GM19240 (cell line): Measurements from ENCODE around the gene PLOD2.

Experiments
- DNase-seq: peaks from one replicate; pipeline ENCODE4 v3.0.0; 2011; ENCODE audit warnings: low spot score; ENCODE audit not compliant: insufficient read length

PLOD2 gene

DNA sequence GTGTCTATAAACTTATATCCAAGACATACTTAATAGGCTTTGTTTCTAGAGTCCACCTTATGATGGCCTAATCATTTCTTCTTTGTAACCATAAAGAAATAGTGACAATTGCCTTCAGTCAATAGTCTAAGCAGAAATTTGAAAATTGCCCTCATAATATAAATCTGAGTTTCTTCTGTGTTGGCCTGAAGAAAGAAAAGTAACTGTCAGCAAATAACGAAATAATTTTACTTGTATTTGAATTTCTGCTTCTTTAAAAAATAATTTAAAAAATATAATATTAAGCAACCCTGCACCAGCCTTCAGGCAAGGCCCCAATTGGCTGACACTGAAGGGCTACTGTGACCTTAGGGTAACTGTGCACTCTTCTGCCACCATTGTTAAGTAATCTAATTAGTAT, 113.5 kb downstream of the PLOD2 start:
- no peak for DNase-seq

GRCh38 chr3:146044046-146044445, 116.9 kb downstream of the PLOD2 start:
- DNase-seq: no peak

DNA sequence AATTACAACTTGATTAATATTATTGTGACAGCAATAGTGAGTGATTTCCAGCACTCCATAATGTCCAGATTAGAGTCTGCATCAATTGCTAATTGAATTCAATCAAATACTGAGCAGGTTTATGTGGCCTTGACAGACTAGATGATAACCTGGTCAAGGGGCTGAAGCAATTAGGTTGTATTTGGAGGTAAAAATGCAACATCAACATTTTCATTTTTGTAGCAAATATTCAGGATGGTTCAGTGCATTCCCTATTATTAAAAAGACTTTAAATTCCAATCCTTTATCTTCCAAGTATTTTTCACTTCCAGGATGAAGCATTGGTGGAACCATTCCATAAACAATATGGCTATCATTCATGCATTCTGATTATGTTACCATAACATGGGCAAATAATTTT, 120.4 kb downstream of the PLOD2 start:
- DNase-seq: no peak

DNA sequence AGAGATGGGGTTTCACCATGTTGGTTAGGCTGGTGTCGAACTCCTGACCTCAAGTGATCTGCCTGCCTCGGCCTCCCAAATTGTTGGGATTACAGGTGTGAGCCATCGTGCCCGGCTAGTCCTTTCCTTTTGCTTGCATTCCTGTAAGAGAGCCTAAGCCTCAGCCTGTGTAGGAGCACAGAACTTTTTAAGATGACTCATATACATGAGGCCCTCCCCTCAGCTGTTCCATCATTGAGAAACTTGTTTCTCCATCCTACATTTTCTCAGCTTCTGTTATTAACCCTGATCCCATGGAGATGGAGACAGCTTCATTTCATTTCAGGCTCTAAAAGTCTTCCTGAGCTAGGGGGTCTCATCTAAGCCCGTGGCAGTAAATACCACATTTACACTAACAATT, 123.3 kb downstream of the PLOD2 start:
- DNase-seq: no peak

- DNase-seq: no peak
Observed at GRCh38 chr3:146036281-146036680, 124.7 kb downstream of the PLOD2 start.

- no peak for DNase-seq
Observed at GRCh38 chr3:146035366-146035765, 125.6 kb downstream of the PLOD2 start.

DNA sequence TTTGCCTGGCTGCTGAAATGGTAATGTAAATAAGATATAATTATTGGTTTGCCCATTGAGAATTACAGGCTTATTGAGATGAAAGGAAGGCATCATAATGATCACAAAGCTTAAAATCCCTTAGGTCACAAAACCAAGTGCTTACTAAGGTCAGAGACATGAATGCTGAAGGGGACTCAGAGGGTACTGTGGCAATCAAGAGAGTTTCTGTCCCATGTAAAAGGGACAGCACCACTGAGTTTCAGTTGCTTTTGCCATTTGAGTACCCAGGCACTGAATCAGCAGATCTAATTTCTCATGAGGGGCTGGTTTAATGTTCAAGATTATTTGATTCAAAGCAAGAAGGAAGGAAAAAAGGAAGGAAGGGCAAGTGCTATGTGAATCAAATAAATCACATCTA, 127.0 kb downstream of the PLOD2 start:
- no peak for DNase-seq

GRCh38 chr3:146026547-146026946, 134.4 kb downstream of the PLOD2 start:
- no peak for DNase-seq

GRCh38 chr3:146024260-146024659, 136.7 kb downstream of the PLOD2 start:
- DNase-seq: no peak

DNA sequence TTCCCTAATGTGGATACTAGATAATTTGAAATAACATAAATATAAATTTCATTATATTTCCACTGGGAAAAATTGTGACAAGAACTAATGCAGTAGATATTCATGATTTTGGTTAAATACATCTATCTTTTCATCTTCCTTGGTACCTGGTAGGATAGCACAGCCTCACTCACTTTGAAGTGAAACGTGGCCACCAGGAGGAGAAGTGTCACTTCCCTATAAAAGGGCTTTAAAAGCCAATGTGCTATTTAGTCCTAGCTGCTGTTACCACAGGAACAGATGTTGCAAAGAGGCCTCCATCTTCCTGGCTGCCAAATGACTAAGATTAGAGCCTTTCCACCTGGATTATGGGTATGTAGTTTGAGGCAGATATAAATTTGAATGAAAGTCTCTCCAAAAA, 140.0 kb downstream of the PLOD2 start:
- no peak for DNase-seq

GRCh38 chr3:146019508-146019907, 141.5 kb downstream of the PLOD2 start:
- DNase-seq: no peak
